Measurements from ENCODE around the gene KCNQ2.

DNA sequence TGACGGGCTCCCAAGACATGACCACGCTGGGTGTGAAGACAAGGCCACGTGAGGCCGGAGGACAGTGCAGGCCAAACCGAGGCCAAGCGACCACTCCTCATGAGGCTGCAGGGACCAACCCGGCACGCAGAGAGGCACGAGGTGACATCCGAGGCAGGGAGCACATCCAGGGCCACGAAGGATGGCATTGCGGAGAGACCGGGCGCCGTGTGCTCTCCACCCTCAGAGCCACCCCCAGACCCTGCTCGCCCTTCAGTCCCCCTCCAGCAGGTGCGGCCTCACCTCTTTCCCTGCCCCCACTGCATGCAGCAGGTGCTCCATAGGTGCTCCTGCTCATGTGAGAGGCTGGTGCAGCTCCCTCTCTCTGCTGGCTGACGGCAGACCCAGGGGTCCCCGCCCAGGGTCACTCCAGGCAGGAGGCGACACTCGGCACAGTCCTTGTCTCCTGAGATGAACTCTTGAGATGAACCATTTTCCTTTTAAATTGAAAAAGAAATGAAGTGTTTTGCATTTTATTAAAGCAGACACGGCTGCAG, 77.5 kb downstream of the KCNQ2 start:
- TF ChIP-seq POLR2AphosphoS5 (IDR thresholded peaks at IDR 0.05; ENCODE audit: low read length) (no peak), TBL1XR1 (IDR thresholded peaks at IDR 0.05; ENCODE audit: low read depth, low read length) (no peak), PAX8 (IDR thresholded peaks at IDR 0.05) (no peak), CHD1 (IDR thresholded peaks at IDR 0.05; ENCODE audit: low read depth, low read length) (no peak), POLR2A (IDR thresholded peaks at IDR 0.05; ENCODE audit: low read depth, low read length) (no peak), CHD2 (IDR thresholded peaks at IDR 0.05; ENCODE audit: borderline replicate concordance, low read depth, low read length) (no peak), GABPA (IDR thresholded peaks at IDR 0.05; ENCODE audit: low read depth) (no peak), EP300 (IDR thresholded peaks at IDR 0.05; ENCODE audit: borderline replicate concordance in 1 of 2, control insufficient read depth in 1 of 2, low read depth in 2 of 2, low read length in 2 of 2) (no peak), POLR2AphosphoS2 (IDR thresholded peaks at IDR 0.05; ENCODE audit: low read depth, low read length) (no peak), RAD51 (IDR thresholded peaks at IDR 0.05) (no peak), SMAD1 (IDR thresholded peaks at IDR 0.05; ENCODE audit: low read depth, partially characterized antibody) (no peak), HDAC2 (IDR thresholded peaks at IDR 0.05) (no peak)
- TF ChIP-seq, protein P1, sequence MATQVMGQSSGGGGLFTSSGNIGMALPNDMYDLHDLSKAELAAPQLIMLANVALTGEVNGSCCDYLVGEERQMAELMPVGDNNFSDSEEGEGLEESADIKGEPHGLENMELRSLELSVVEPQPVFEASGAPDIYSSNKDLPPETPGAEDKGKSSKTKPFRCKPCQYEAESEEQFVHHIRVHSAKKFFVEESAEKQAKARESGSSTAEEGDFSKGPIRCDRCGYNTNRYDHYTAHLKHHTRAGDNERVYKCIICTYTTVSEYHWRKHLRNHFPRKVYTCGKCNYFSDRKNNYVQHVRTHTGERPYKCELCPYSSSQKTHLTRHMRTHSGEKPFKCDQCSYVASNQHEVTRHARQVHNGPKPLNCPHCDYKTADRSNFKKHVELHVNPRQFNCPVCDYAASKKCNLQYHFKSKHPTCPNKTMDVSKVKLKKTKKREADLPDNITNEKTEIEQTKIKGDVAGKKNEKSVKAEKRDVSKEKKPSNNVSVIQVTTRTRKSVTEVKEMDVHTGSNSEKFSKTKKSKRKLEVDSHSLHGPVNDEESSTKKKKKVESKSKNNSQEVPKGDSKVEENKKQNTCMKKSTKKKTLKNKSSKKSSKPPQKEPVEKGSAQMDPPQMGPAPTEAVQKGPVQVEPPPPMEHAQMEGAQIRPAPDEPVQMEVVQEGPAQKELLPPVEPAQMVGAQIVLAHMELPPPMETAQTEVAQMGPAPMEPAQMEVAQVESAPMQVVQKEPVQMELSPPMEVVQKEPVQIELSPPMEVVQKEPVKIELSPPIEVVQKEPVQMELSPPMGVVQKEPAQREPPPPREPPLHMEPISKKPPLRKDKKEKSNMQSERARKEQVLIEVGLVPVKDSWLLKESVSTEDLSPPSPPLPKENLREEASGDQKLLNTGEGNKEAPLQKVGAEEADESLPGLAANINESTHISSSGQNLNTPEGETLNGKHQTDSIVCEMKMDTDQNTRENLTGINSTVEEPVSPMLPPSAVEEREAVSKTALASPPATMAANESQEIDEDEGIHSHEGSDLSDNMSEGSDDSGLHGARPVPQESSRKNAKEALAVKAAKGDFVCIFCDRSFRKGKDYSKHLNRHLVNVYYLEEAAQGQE (IDR thresholded peaks at IDR 0.05; ENCODE audit: low read depth, low read length) = no peak
- TF ChIP-seq, protein P2, sequence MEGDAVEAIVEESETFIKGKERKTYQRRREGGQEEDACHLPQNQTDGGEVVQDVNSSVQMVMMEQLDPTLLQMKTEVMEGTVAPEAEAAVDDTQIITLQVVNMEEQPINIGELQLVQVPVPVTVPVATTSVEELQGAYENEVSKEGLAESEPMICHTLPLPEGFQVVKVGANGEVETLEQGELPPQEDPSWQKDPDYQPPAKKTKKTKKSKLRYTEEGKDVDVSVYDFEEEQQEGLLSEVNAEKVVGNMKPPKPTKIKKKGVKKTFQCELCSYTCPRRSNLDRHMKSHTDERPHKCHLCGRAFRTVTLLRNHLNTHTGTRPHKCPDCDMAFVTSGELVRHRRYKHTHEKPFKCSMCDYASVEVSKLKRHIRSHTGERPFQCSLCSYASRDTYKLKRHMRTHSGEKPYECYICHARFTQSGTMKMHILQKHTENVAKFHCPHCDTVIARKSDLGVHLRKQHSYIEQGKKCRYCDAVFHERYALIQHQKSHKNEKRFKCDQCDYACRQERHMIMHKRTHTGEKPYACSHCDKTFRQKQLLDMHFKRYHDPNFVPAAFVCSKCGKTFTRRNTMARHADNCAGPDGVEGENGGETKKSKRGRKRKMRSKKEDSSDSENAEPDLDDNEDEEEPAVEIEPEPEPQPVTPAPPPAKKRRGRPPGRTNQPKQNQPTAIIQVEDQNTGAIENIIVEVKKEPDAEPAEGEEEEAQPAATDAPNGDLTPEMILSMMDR (IDR thresholded peaks at IDR 0.05 in 2 of 3, conservative IDR thresholded peaks at IDR 0.05 in 1 of 3; ENCODE audit: control insufficient read depth in 2 of 3, extremely low read depth in 1 of 3, insufficient read depth in 1 of 3, low read depth in 3 of 3, low read length in 3 of 3) = no peak
